NCI-H2171 treated with DMSO at 0.1 percent for 48 hours (cell line): ENCODE results near the gene EEIG1.
"Not testable (repeated sequence)": the region's sequence is repeated elsewhere in the genome, so short reads cannot be mapped to it uniquely, and the experiment has no call there.

Experiments
- DNase-seq: peaks from one replicate; lab custom pipeline; 2025; lab: John Stamatoyannopoulos, UW

The EEIG1 gene

GRCh38 chr9:127980706-127981558 is at the start of gene EEIG1:
TSS of gene EEIG1 (minus strand) at chr9:127980989. CDS start at chr9:127980137, 852 bp downstream.
- peak; percentile 95 for DNase-seq

- DNase-seq = no peak
Observed at GRCh38 chr9:128027705-128028104, 46.9 kb upstream of the EEIG1 start.

- no peak for DNase-seq
Observed at GRCh38 chr9:128026773-128027541, 46.2 kb upstream of the EEIG1 start.

GRCh38 chr9:128026255-128026772 is 45.5 kb upstream of the EEIG1 start:
- DNase-seq = no peak

GRCh38 chr9:128025736-128026135 is 44.9 kb upstream of the EEIG1 start:
- no peak for DNase-seq

- DNase-seq = no peak
Observed at GRCh38 chr9:128024761-128025308, 44.0 kb upstream of the EEIG1 start.

- DNase-seq = not testable (repeated sequence)
Observed at GRCh38 chr9:128023671-128024070, 42.9 kb upstream of the EEIG1 start.

GRCh38 chr9:128022886-128023285 is 42.1 kb upstream of the EEIG1 start:
- no peak for DNase-seq

- DNase-seq = no peak
Observed at GRCh38 chr9:128021098-128021497, 40.3 kb upstream of the EEIG1 start.

GRCh38 chr9:128020692-128021091 is 39.9 kb upstream of the EEIG1 start:
- DNase-seq = no peak

- DNase-seq = no peak
Observed at GRCh38 chr9:128015696-128016095, 34.9 kb upstream of the EEIG1 start.

- DNase-seq = no peak
Observed at GRCh38 chr9:128011071-128011817, 30.5 kb upstream of the EEIG1 start.

- no peak for DNase-seq
Observed at GRCh38 chr9:128009639-128010038, 28.9 kb upstream of the EEIG1 start.

- no peak for DNase-seq
Observed at GRCh38 chr9:128008171-128008570, 27.4 kb upstream of the EEIG1 start.

- peak; percentile 32 for DNase-seq
Observed at GRCh38 chr9:128007566-128008138, 26.9 kb upstream of the EEIG1 start.

- no peak for DNase-seq
Observed at GRCh38 chr9:128006332-128006996, 25.7 kb upstream of the EEIG1 start.

GRCh38 chr9:128005923-128006322 is 25.1 kb upstream of the EEIG1 start:
- no peak for DNase-seq

- no peak for DNase-seq
Observed at GRCh38 chr9:128003966-128004604, 23.3 kb upstream of the EEIG1 start.

GRCh38 chr9:128002959-128003358 is 22.2 kb upstream of the EEIG1 start:
- DNase-seq = no peak

- DNase-seq = no peak
Observed at GRCh38 chr9:128001779-128002298, 21.1 kb upstream of the EEIG1 start.
